GM23338 (cell line): Measurements from ENCODE around the gene GNLY. TPM values are rescaled to one million over a fixed set of nuclear protein-coding genes. Genes with fewer than 3 reads are reported as not detected.

Experiments
- ATAC-seq: fragments of 200-7000 bp; cut with Tn5 transposase; 3 replicates; pipeline ENCODE4 v1.9.1; 2020
- DNase-seq: peaks from one replicate; pipeline ENCODE4 v3.0.0-alpha.2; 2015; ENCODE audit warnings: low spot score
- H2AFZ ChIP-seq: fragments of 200-600 bp; sonication (generic); 2 replicates; pipeline ENCODE4 v1.8.0; 2016; ENCODE audit warnings: antibody characterized with exemption, mild to moderate bottlenecking, moderate library complexity
- H3F3A ChIP-seq: fragments of 200-600 bp; sonication (generic); replicated peaks from 2 replicates; pipeline ENCODE4 v1.8.0; 2017; ENCODE audit warnings: antibody characterized with exemption, mixed run types, low read depth
- H3K27ac ChIP-seq: fragments of 200-600 bp; sonication (generic); 2 replicates; pipeline ENCODE4 v1.6.1; 2016; ENCODE audit warnings: low read depth
- H3K27me3 ChIP-seq: fragments of 200-600 bp; sonication (generic); 2 replicates; pipeline ENCODE4 v1.8.0; 2016; ENCODE audit warnings: mild to moderate bottlenecking, mixed run types, moderate library complexity; ENCODE audit not compliant: insufficient read depth
- H3K36me3 ChIP-seq: fragments of 200-600 bp; sonication (generic); 2 replicates; pipeline ENCODE4 v1.8.0; 2016; ENCODE audit warnings: mild to moderate bottlenecking; ENCODE audit not compliant: insufficient read depth
- H3K4me1 ChIP-seq: fragments of 200-600 bp; sonication (generic); 2 replicates; pipeline ENCODE4 v1.8.0; 2016; ENCODE audit warnings: mild to moderate bottlenecking, moderate library complexity; ENCODE audit not compliant: insufficient read depth
- H3K4me2 ChIP-seq: fragments of 200-600 bp; sonication (generic); 2 replicates; pipeline ENCODE4 v1.7.1; 2017; ENCODE audit warnings: mixed run types
- H3K4me3 ChIP-seq: fragments of 200-600 bp; sonication (generic); 2 replicates; pipeline ENCODE4 v1.6.1; 2016; ENCODE audit warnings: mixed run types
- H3K79me2 ChIP-seq: fragments of 200-600 bp; sonication (generic); replicated peaks from 2 replicates; pipeline ENCODE4 v1.8.0; 2017; ENCODE audit warnings: mild to moderate bottlenecking; ENCODE audit not compliant: insufficient read depth
- H3K9me2 ChIP-seq: fragments of 200-600 bp; sonication (generic); 2 replicates; pipeline ENCODE4 v1.8.0; 2017; ENCODE audit not compliant: insufficient read depth
- H4K20me1 ChIP-seq: fragments of 200-600 bp; sonication (generic); replicated peaks from 2 replicates; pipeline ENCODE4 v1.8.0; 2017; ENCODE audit warnings: mild to moderate bottlenecking; ENCODE audit not compliant: insufficient read depth
- H3K27ac Mint-ChIP-seq: 2 replicates; pipeline ENCODE4 v1.8.0; 2020; ENCODE audit warnings: inconsistent platforms, mild to moderate bottlenecking, moderate library complexity, mixed read lengths
- H3K27me3 Mint-ChIP-seq: 3 replicates; pipeline ENCODE4 v1.8.0; 2022; ENCODE audit warnings: low read depth, mild to moderate bottlenecking, moderate library complexity, mixed read lengths, inconsistent platforms; ENCODE audit not compliant: insufficient read depth, poor library complexity
- H3K36me3 Mint-ChIP-seq: 3 replicates; pipeline ENCODE4 v1.8.0; 2021; ENCODE audit warnings: low read depth, mild to moderate bottlenecking, inconsistent platforms, moderate library complexity, mixed read lengths
- H3K4me1 Mint-ChIP-seq: 3 replicates; pipeline ENCODE4 v1.8.0; 2020; ENCODE audit warnings: mild to moderate bottlenecking, inconsistent platforms, mixed read lengths
- H3K4me3 Mint-ChIP-seq: 3 replicates; pipeline ENCODE4 v1.8.0; 2021; ENCODE audit warnings: moderate library complexity, mild to moderate bottlenecking, inconsistent platforms, mixed read lengths
- H3K9me3 Mint-ChIP-seq: 3 replicates; pipeline ENCODE4 v1.8.0; 2020; ENCODE audit warnings: moderate library complexity, mild to moderate bottlenecking, inconsistent platforms, mixed read lengths
- CREB1 ChIP-seq: fragments of 250-450 bp; sonication (Bioruptor Pico); IDR thresholded peaks from 2 replicates; pipeline ENCODE4 v1.5.0; 2020; ENCODE audit warnings: low read depth, mild to moderate bottlenecking, moderate library complexity
- EZH2 ChIP-seq: fragments of 200-600 bp; sonication (generic); IDR thresholded peaks from one replicate; pipeline ENCODE4 v1.8.0; 2017; ENCODE audit warnings: antibody characterized with exemption, mild to moderate bottlenecking, low read depth; ENCODE audit not compliant: unreplicated experiment
- STAT1 ChIP-seq: IDR thresholded peaks from one replicate; pipeline ENCODE4 v1.6.1; 2016; ENCODE audit warnings: antibody characterized with exemption; ENCODE audit not compliant: unreplicated experiment
- polyA plus RNA-seq: library from polyadenylated mRNA; unstranded; fragments of >200 nt; fragmentation: Nextera tagmentation; extraction: Ambion mirVana; gene quantifications from 2 replicates; pipeline ENCODE4 v1.2.1, GENCODE V29; 2016
- total RNA-seq: library from RNA; depleted of rRNA; stranded (reverse); fragments of >200 nt; shearing (Covaris generic); gene quantifications from 2 replicates; pipeline ENCODE4 v1.2.3, GENCODE V29; 2014
- TF ChIP-seq, protein P1 (sequence below): IDR thresholded peaks from 2 replicates; pipeline ENCODE4 v1.6.1; 2016; ENCODE audit warnings: antibody characterized with exemption
- TF ChIP-seq, protein P2 (sequence below), 2 experiments: fragments of 200-600 bp in 1 of 2; sonication (generic) in 1 of 2; conservative IDR thresholded peaks; 2 replicates each; pipeline versions ENCODE4 v1.5.1 to v1.6.1; 2016 to 2017; ENCODE audit warnings: antibody characterized with exemption in 2 of 2, low read depth in 2 of 2, mild to moderate bottlenecking in 2 of 2, moderate library complexity in 1 of 2

The GNLY gene
- total and polyA plus RNA-seq, 2 experiments from 2014 or later, result not detected

DNA sequence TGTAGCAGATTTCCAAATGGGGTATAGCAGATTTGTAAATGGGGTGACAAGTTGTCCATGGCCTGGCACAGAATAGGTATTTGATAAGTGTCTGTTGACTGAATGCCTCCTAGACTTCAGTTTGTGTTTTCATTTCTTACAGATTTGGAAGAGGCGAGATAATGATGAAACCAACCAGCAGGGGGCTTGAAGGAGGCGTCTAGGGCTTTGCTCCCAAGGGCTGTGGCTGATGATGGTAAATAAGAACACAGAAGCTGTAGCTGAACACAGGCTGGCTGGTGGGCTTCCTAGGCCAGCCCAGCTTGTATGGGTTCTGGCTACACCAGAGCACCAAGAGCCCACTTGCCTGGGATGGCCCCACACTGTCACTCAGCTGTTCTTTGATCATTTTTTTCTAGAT is 45.5 kb upstream of the GNLY start:
- DNase-seq (peak; percentile 42), ATAC-seq (peak; percentile 38; the same call in 2 of the 3 replicates)
- H3K79me2 ChIP-seq, result no peaks in the 10 kb centered on the region
- H3K4me2 ChIP-seq, result no peak overlapping the region
- H4K20me1 ChIP-seq, result peaks cover 4% of the 10 kb centered on the region
- Mint-ChIP-seq H3K4me3 (no peak overlapping the region), H3K27ac (no peak overlapping the region), H3K4me1 (no peaks in the 10 kb centered on the region; the same call in 2 of the 3 replicates), H3K9me3 (no peaks in the 10 kb centered on the region), H3K36me3 (peaks cover 85% of the 10 kb centered on the region), H3K27me3 (peaks cover 3% of the 10 kb centered on the region)
- H3K4me1 ChIP-seq, result peaks cover under 1% of the 10 kb centered on the region; the same call in 1 of the 2 replicates
- no peaks in the 10 kb centered on the region for H3K27me3 ChIP-seq
- H3K27ac ChIP-seq, result no peak overlapping the region
- peaks cover 65% of the 10 kb centered on the region for H3K36me3 ChIP-seq
- H3F3A ChIP-seq, result 0 out of 2 replicates have a peak, but pooled peaks cover 3% of the 10 kb centered on the region
- H2AFZ ChIP-seq, result no peak overlapping the region
- H3K4me3 ChIP-seq, result no peak overlapping the region
- TF ChIP-seq, protein P1, sequence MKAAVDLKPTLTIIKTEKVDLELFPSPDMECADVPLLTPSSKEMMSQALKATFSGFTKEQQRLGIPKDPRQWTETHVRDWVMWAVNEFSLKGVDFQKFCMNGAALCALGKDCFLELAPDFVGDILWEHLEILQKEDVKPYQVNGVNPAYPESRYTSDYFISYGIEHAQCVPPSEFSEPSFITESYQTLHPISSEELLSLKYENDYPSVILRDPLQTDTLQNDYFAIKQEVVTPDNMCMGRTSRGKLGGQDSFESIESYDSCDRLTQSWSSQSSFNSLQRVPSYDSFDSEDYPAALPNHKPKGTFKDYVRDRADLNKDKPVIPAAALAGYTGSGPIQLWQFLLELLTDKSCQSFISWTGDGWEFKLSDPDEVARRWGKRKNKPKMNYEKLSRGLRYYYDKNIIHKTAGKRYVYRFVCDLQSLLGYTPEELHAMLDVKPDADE, result no peak
- TF ChIP-seq, protein P2, sequence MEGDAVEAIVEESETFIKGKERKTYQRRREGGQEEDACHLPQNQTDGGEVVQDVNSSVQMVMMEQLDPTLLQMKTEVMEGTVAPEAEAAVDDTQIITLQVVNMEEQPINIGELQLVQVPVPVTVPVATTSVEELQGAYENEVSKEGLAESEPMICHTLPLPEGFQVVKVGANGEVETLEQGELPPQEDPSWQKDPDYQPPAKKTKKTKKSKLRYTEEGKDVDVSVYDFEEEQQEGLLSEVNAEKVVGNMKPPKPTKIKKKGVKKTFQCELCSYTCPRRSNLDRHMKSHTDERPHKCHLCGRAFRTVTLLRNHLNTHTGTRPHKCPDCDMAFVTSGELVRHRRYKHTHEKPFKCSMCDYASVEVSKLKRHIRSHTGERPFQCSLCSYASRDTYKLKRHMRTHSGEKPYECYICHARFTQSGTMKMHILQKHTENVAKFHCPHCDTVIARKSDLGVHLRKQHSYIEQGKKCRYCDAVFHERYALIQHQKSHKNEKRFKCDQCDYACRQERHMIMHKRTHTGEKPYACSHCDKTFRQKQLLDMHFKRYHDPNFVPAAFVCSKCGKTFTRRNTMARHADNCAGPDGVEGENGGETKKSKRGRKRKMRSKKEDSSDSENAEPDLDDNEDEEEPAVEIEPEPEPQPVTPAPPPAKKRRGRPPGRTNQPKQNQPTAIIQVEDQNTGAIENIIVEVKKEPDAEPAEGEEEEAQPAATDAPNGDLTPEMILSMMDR (conservative IDR thresholded peaks at IDR 0.05; ENCODE audit: low read depth in 2 of 2), result peak; percentile 37 to 46
- TF ChIP-seq EZH2, result no peak
- no peaks in the 10 kb centered on the region for H3K9me2 ChIP-seq

DNA sequence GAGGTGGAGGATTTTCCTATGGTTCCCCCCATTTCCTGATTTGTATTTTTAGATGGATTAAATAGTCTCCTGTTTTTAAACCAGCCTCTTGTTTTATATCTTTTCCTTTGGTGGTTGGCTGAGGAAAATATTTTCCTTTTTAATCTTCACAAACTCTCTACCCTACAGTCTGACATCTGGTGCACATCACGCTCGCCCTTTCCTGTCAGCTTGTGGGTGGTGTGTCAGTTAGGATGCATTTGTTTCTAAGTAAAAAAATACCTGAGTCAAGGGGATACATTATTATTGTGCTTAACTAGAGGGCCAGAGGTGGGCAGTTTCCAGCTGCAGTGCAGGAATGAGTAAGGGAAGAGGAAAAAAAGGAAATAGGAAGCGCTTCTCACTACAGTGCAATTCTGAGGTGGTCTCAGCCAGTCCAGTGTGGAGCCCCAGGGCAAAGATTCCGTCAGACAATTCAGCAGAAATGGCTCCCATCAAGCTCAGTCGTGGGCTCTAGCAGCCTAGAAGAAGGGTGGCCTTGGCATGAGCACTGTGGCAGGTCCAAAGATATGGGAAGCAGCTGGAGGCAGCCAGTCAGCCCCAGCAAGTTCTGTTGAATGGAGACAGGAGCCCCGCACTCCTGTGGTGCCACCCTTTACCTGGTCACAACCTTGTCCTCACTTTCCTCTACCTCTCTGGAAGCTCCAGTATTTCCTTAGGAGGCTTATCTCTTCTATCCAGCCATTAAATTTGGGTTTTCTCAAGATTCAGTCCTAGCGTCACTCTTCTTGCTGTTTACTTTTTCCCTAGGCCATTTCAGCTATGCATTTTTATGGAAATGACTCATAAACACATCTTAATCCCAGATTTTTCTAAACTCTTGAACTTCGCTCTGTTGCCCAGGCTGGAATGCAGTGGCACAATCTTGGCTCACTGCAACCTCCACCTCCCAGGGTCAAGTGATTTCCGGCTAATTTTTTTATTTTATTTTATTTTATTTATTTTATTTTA is 44.7 kb upstream of the GNLY start:
- Mint-ChIP-seq H3K4me3 (no peak overlapping the region), H3K27ac (no peak overlapping the region), H3K9me3 (no peaks in the 10 kb centered on the region), H3K27me3 (peaks cover 3% of the 10 kb centered on the region), H3K4me1 (peaks cover 4% of the 10 kb centered on the region; the same call in 2 of the 3 replicates), H3K36me3 (peaks cover 81% of the 10 kb centered on the region)
- Histone ChIP-seq H3K4me1 (peaks cover 7% of the 10 kb centered on the region; the same call in 1 of the 2 replicates), H4K20me1 (peaks cover 5% of the 10 kb centered on the region), H3K4me3 (no peak overlapping the region), H3K9me2 (no peaks in the 10 kb centered on the region), H2AFZ (no peak overlapping the region), H3K79me2 (no peaks in the 10 kb centered on the region), H3F3A (0 out of 2 replicates have a peak, but pooled peaks cover 3% of the 10 kb centered on the region), H3K27me3 (no peaks in the 10 kb centered on the region), H3K4me2 (no peak overlapping the region), H3K36me3 (peaks cover 62% of the 10 kb centered on the region), H3K27ac (no peak overlapping the region)
- ATAC-seq, result no peak
- TF ChIP-seq, protein P2 (conservative IDR thresholded peaks at IDR 0.05; ENCODE audit: low read depth in 2 of 2), result no peak
- TF ChIP-seq STAT1, result no peak
- no peak for TF ChIP-seq CREB1 (CRISPR knock-in tag)
- DNase-seq, result no peak
